Measurements from ENCODE around the gene IL13. TPM values are rescaled to one million over a fixed set of nuclear protein-coding genes. Genes with fewer than 3 reads are reported as not detected.

The IL13 gene
- total RNA-seq, result not detected
- polyA plus RNA-seq (2013, experiment 1 of 2), result not detected
- not detected for polyA plus RNA-seq (2013, experiment 2 of 2)
- long read RNA-seq, experiment 1, result 0 reads
- long read RNA-seq, experiment 2, result 0 reads
- long read RNA-seq, experiment 3, result 0 reads
- long read RNA-seq, experiment 4, result 0 reads

GRCh38 chr5:132657676-132658380, at the start of gene IL13:
Gene IL13 (plus strand): TSS chr5:132658173. CDS start chr5:132658187, 14 bp downstream.
- TF ChIP-seq CTCF (conservative IDR thresholded peaks at IDR 0.05), result no peak
- H3K27me3 ChIP-seq (ENCODE audit: control insufficient read depth, insufficient read depth, low read length, poor library complexity, severe bottlenecking), result peaks cover 44% of the 10 kb centered on the region
- H3K36me3 Mint-ChIP-seq (ENCODE audit: low read depth), result peaks cover 2% of the 10 kb centered on the region
- WGBS, 2 experiments (ENCODE audit: insufficient coverage in 1 of 2, insufficient read length in 1 of 2), result 92 to 95% methylated on average over 7 to 12 of the region's 12 CpGs
- no peaks in the 10 kb centered on the region for H3K36me3 ChIP-seq (ENCODE audit: control insufficient read depth, insufficient read depth, low read length)
- H3K4me3 ChIP-seq (ENCODE audit: low read length), result no peak within 1 kb of the TSS
- H3K4me3 Mint-ChIP-seq, result no peak within 1 kb of the TSS
- no peak for DNase-seq
- H3K9ac ChIP-seq (ENCODE audit: extremely low read depth, low read length, poor library complexity, severe bottlenecking), result no peak within 1 kb of the TSS
- H3K27ac ChIP-seq (ENCODE audit: low read depth, low read length), result no peak within 1 kb of the TSS
- peaks cover 48% of the 10 kb centered on the region for H3K27me3 Mint-ChIP-seq (ENCODE audit: insufficient read depth)
- H3K4me1 Mint-ChIP-seq, result peaks cover 3% of the 10 kb centered on the region
- no peak within 1 kb of the TSS for H3K27ac Mint-ChIP-seq
- no peaks in the 10 kb centered on the region for H3K4me1 ChIP-seq (ENCODE audit: control insufficient read depth, insufficient read depth, low read length)
- no peaks in the 10 kb centered on the region for H3K9me3 ChIP-seq (ENCODE audit: control insufficient read depth, low read length)
- H3K9me3 Mint-ChIP-seq, result peaks cover 5% of the 10 kb centered on the region

GRCh38 chr5:132611965-132612364, 46.0 kb upstream of the IL13 start:
- Mint-ChIP-seq H3K27ac (no peak overlapping the region), H3K9me3 (peaks cover 12% of the 10 kb centered on the region), H3K4me3 (no peak overlapping the region), H3K36me3 (ENCODE audit: low read depth) (peaks cover 54% of the 10 kb centered on the region), H3K27me3 (ENCODE audit: insufficient read depth) (no peaks in the 10 kb centered on the region), H3K4me1 (no peaks in the 10 kb centered on the region)
- H3K36me3 ChIP-seq (ENCODE audit: control insufficient read depth, insufficient read depth, low read length), result peaks cover 57% of the 10 kb centered on the region
- no peaks in the 10 kb centered on the region for H3K27me3 ChIP-seq (ENCODE audit: control insufficient read depth, insufficient read depth, low read length, poor library complexity, severe bottlenecking)
- no peak overlapping the region for H3K4me3 ChIP-seq (ENCODE audit: low read length)
- WGBS, 2 experiments (ENCODE audit: insufficient coverage in 1 of 2, insufficient read length in 1 of 2), result 94% methylated on average over 2 of the region's 2 CpGs; no CpG with 5 or more reads in 1 of the 2 experiments
- no peak overlapping the region for H3K9ac ChIP-seq (ENCODE audit: extremely low read depth, low read length, poor library complexity, severe bottlenecking)
- H3K27ac ChIP-seq (ENCODE audit: low read depth, low read length), result no peak overlapping the region
- H3K9me3 ChIP-seq (ENCODE audit: control insufficient read depth, low read length), result peaks cover 8% of the 10 kb centered on the region
- TF ChIP-seq CTCF (conservative IDR thresholded peaks at IDR 0.05), result no peak
- H3K4me1 ChIP-seq (ENCODE audit: control insufficient read depth, insufficient read depth, low read length), result no peaks in the 10 kb centered on the region
- DNase-seq, result no peak

- H3K27me3 Mint-ChIP-seq (ENCODE audit: insufficient read depth), result no peaks in the 10 kb centered on the region
- H3K27ac Mint-ChIP-seq, result no peak overlapping the region
- H3K27me3 ChIP-seq (ENCODE audit: control insufficient read depth, insufficient read depth, low read length, poor library complexity, severe bottlenecking), result no peaks in the 10 kb centered on the region
- no peak for DNase-seq
- H3K4me1 ChIP-seq (ENCODE audit: control insufficient read depth, insufficient read depth, low read length), result no peaks in the 10 kb centered on the region
- H3K9me3 ChIP-seq (ENCODE audit: control insufficient read depth, low read length), result peaks cover 8% of the 10 kb centered on the region
- no peaks in the 10 kb centered on the region for H3K4me1 Mint-ChIP-seq
- WGBS, 2 experiments (ENCODE audit: insufficient coverage in 1 of 2, insufficient read length in 1 of 2), result 90% methylated on average over 1 of the region's 1 CpG; no CpG with 5 or more reads in 1 of the 2 experiments
- no peak overlapping the region for H3K27ac ChIP-seq (ENCODE audit: low read depth, low read length)
- TF ChIP-seq CTCF (conservative IDR thresholded peaks at IDR 0.05), result no peak
- H3K9ac ChIP-seq (ENCODE audit: extremely low read depth, low read length, poor library complexity, severe bottlenecking), result no peak overlapping the region
- peaks cover 60% of the 10 kb centered on the region for H3K36me3 ChIP-seq (ENCODE audit: control insufficient read depth, insufficient read depth, low read length)
- peaks cover 12% of the 10 kb centered on the region for H3K9me3 Mint-ChIP-seq
- H3K36me3 Mint-ChIP-seq (ENCODE audit: low read depth), result peaks cover 57% of the 10 kb centered on the region
- H3K4me3 Mint-ChIP-seq, result no peak overlapping the region
- H3K4me3 ChIP-seq (ENCODE audit: low read length), result no peak overlapping the region
Observed at GRCh38 chr5:132612846-132613245, 45.1 kb upstream of the IL13 start.
